ENCODE results near the gene ALG12.

GRCh38 chr22:49894322-49895054 lies 23.8 kb downstream of the ALG12 start:
- TF ChIP-seq CTCF (IDR thresholded peaks at IDR 0.05) (no peak), POLR2A (IDR thresholded peaks at IDR 0.05) (no peak)

Data from esophagus squamous epithelium (tissue), 4 donors.